CD4-positive, alpha-beta T cell treated with Interferon gamma for 1 hour (primary cell): Measurements from ENCODE around the gene RHBDL1.
"Not testable (repeated sequence)": the region's sequence is repeated elsewhere in the genome, so short reads cannot be mapped to it uniquely, and the experiment has no call there.

Experiments
- DNase-seq: peaks from one replicate; pipeline ENCODE4 v3.0.0-alpha.2; 2020

Gene RHBDL1

GRCh38 chr16:687499-687898, 12.0 kb downstream of the RHBDL1 start:
- DNase-seq, result no peak

DNA sequence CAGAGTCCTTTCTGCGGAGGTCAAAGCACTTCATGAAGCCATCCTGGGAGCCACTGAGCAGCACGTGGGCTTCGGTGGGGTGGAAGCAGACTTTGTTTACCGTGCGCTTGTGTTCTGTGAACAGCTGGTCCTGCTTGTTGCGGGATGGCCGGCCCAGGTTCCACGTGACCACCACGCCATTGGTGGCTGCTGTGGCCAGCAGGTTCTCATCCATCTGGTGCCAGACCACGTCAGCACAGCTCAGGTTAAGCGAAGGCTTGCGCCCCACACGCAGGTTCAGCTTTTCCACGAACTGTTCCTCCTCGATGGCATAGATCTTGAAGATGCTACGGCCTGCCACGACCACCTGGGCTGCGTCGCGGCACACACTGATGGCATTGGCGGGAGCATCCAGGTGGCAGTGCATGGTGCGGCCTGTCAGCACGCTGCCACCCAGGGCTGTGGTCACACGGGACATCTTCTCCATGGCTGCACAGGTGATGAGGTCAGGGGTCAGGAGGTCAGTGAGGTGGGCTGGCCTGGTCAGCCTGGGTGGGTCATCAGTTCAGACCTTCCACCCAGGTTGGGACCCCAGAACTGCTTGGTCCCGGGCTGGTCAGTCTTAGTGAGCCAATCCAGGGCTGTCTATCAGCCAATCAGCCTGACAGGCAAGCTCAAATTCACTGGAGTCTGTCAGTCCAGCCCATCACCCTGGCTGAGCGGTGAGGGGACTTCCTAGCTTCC, 13.9 kb downstream of the RHBDL1 start:
- DNase-seq, result no peak

- DNase-seq, result not testable (repeated sequence)
Observed at GRCh38 chr16:691242-691641, 15.8 kb downstream of the RHBDL1 start.

DNA sequence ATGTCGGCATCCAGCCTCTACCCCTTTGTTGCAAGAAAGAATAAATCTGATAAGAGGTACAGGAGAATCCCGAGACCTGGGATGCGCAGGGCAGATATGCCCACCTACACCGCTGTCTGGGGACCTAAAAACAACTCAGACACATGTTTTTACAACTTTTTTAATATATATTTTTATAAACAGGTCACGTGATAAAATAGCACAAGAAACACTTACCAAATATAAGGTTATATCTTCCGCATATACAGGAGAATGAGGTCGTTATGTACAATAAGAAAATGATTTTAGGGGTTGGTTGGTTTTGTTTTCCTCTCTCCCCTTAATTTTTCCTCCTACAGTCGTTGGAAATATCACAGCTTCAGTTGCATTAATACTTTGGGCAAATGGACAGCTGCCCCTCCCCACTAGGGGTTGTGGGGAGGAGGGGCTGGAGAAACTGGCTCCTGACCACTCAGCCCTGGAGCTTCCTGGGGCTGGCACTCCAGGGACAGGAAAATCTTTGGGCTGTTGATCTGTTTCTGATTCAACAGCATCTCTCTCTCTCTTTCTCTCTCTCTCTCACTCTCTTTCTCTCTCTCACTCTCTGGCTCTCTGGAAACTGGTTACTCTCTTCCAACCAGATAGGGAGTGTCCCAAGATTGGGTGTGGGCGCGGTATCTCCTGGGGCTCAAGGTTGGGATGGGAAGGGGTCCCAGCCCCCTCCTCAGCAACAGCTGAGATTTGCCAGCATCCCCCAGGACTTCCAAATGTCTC, 17.1 kb downstream of the RHBDL1 start:
- DNase-seq, result no peak

DNA sequence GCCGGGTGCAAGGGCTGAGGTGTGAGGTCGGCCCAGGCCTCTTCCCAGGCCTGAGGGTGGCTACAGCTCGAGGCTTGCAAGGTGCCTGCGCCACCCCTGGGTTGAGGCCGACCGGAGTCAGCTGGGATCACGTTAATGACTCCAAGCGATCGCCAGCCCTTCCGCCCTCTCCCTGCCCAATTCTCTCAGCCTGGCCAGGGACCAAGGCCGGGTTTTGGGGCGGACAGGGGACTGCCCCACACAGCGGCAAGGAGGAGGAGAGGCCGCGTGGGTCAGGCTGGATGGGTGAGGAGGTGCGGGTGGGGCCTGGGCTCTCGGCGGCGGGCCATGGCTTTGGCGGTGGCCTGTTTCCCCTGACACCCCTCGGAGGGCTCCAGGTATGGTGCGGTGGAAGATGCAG, 17.9 kb downstream of the RHBDL1 start:
- no peak for DNase-seq

DNA sequence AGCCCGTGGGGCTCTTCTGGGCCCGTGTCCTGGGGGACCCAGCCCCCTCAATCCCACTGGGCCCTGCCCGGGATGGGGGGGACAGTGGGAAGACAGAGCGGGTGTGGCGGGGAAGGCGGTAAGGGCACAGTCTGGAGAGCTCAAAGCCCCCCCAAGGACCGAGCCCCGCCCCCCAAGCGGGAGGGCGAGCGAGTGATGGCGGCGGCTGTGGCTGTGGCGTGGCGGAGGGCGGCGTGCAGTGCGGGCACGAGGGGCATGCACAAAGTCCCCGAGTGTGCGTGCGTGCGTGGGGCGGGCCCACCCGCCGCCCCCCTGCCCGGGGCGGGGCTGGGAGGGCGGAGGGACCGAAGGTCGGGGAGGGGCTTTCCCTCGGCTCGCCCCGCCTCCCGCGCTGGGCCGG, 18.3 kb downstream of the RHBDL1 start:
- DNase-seq, result peak; percentile 31

GRCh38 chr16:694187-694862, 18.9 kb downstream of the RHBDL1 start:
- no peak for DNase-seq

DNA sequence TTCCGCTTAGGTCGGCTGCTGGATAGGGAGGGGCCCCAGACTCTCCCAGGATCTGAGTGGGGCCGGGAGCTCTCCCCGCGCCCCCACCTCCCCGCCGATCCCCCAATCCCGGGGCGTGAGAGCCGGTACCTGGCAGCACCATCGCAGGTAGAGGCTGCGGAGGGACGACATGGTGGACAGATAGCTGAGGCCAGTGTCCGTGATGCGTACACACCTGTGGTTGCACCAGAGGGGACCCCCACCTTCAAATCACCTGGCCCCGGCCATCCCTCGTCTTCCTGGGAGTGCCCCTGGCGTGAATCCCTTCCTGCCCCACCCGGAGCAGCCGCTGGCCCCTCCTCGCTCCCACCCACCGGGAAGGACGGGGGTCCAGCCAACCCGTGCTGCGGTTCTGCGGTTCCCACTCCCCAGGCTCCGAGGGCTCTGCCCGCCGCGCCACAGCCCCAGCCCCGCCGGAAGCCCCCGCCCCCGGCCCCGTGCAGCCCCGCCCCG, 19.4 kb downstream of the RHBDL1 start:
- DNase-seq, result no peak

DNA sequence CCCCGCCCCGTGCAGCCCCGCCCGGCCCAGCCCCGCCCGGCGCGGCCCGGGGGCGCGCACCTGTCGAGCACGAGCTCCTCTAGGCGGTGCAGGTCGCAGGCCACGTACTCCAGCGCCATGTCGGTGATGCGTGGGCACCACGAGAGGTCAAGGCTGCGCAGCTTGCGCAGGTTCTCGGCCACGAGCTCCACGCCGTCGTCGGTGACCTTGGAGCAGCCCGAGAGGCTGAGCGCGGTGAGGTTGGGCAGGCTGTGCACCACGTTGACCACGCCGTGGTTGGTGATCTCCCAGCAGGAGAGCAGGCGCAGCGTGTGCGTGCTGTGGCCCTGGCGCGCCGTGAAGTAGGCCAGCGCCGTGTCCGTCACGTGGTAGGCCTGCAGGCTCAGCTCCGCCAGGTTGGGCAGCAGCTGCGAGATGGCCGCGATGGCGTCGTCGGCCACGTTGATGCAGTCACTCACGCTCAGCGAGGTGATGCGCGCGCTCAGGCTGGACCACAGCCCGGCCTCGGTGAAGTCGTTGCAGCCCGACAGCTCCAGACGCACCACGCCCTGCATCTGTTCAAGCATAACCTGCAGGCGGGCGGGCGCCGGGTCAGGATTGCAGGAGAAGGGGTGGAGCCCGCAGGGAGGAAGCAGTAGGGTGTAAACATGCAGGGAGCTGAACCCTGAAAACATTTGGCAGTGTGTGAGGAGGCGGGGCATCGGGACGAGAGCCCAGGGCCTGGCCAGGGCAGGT, 20.1 kb downstream of the RHBDL1 start:
- peak; percentile 50 for DNase-seq

DNA sequence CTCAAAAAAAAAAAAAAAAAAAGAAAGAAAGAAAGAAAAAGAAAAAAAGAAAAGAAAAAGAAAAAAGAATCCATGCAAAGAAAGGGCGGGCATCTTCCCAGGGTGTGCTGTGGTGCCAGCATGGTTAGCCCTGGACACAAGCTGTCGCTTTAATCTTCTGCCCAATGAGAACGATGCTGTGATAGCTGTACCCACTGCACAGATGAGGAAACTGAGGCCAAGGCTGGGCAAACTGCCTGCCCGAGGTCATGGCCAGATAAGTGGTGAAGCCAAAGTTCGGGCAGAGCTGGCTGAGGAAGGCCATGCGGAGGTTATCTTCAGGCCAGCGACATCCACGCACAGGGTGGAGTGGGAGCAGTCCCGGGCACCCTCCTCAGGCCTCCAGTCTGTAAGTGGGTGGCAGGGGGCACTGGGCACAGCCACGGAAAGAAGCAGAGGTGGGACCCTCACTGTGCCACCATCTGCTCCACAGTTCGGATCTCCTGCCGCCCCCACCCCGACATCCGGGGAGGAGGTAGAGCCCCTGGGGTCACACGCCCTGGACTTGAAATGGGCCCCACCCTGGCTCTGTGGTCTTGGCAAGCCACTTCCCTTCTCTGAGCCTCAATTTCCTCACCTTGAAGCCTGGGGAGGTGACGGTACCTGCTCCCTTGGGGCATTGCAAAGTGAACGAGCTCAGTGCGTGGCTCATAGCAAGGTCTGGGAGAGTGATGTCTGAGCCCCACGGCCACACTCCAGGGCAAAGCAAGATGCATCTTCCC, 23.6 kb downstream of the RHBDL1 start:
- DNase-seq, result no peak

GRCh38 chr16:700684-701584, 25.5 kb downstream of the RHBDL1 start:
- peak; percentile 12 for DNase-seq

GRCh38 chr16:702341-702740, 26.9 kb downstream of the RHBDL1 start:
- DNase-seq, result no peak

GRCh38 chr16:703406-703805, 27.9 kb downstream of the RHBDL1 start:
- no peak for DNase-seq

GRCh38 chr16:704047-704446, 28.6 kb downstream of the RHBDL1 start:
- DNase-seq, result no peak

DNA sequence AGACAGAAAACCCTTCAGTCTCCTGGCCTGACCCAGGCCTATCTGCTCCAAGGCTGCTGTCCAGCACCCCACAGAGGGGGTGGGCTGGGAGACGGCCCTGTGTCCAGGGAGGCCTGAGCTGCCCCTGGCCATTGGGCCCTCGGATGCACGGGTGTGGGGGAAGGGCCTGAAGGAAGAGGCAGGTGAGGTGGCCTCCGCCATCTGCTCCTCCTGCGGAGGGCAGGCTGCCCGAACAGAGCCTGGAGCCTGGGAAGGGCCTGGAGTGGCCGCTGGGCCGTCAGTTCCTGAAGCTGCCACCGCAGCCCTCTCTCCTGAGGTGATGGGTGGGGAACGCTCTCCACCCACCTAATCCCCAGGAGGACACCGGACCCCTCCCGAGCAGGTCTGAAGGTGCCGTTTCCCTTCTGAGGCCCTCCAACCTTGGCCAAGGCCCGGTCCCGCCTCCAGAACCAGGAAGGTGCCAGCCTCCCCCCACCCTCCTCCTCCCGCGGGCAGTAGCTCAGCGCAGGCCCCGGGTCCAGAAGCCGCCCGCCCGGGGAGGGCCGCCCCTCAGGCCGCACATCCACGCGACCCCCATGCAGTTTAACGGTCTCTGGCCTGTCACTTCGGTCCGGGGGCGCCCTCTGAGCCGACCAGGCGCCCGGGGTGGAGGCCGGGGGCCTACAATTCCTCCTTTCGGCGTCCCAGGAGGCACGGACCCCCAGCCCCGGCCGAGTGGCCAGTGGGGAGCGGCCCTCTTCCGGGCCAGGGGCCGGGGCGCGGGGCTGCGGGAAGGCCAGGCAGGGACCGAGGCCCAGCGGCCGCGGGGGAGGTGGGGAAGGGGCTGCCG, 29.3 kb downstream of the RHBDL1 start:
- DNase-seq, result no peak

GRCh38 chr16:705431-706188, 30.1 kb downstream of the RHBDL1 start, which contains the start of gene FBXL16:
Gene FBXL16, minus strand, starts transcription at chr16:705801. Its CDS starts 8,396 bp downstream, at chr16:697405.
- DNase-seq, result no peak

DNA sequence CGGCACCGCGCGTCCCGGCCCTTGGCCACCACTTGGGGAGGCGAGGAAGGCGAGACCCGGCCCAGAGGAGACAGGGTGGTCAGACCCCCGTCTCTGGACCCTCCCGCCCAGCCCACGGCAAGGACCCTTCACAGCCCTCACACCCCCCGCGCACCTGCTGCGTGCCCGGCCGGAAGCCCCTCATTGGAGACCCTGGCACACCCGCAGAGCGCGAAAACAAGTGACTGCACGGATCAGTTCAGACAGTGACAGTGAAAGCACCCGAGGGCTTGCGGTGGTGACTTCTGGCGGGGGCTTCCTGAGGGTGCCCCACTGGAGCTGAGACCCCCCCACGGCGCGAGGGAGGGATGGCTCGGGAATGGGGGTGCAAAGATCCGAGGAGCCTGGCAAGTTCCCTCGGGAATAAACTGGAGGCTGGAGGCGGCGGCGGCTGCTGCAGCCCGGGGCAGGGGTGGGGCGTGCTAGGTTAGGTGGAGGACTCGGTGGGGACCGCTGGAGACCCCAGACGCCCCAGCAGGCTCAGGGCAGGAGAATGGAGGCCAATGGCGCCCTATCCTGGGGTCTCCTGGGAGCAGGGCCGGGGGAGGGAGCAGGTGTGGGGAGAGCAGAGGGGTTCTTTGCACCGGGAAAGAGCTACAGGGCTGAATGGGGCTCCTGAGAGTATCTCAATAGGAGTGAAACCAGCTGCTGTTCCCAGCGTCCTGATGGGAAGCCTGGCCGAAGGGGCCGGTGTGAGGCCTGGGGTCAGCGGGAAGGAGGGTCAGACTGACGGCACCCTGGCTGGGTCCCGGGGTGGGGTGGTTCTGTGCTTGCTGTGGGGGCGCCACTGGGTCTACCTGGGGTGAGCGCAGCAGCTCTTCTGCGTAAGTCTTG, 31.0 kb downstream of the RHBDL1 start:
- no peak for DNase-seq

GRCh38 chr16:707062-707538, 31.6 kb downstream of the RHBDL1 start:
- no peak for DNase-seq
